H9 (cell line): ENCODE results near the gene PDGFB. TPM values are rescaled to one million over a fixed set of nuclear protein-coding genes. Genes with fewer than 3 reads are reported as not detected.

Source experiments
- DNase-seq: peaks from one replicate; pipeline ENCODE4 v3.0.0-alpha.2; 2017
- H2AFZ ChIP-seq: one replicate; pipeline ENCODE4 v1.6.1; 2013; ENCODE audit warnings: mild to moderate bottlenecking, low read length, control low read depth, moderate library complexity
- H2AK5ac ChIP-seq: 2 replicates; pipeline ENCODE4 v1.6.1; 2013; ENCODE audit warnings: low read length, control low read depth, mixed read lengths; ENCODE audit not compliant: insufficient read length
- H2BK120ac ChIP-seq: one replicate; pipeline ENCODE4 v1.6.1; 2013; ENCODE audit warnings: low read depth, mild to moderate bottlenecking, low read length, control low read depth, inconsistent platforms; ENCODE audit not compliant: poor library complexity, severe bottlenecking
- H2BK12ac ChIP-seq: 2 replicates; pipeline ENCODE4 v1.6.1; 2013; ENCODE audit warnings: low read length, control low read depth, mixed read lengths, low read depth; ENCODE audit not compliant: insufficient read length
- H2BK15ac ChIP-seq: 2 replicates; pipeline ENCODE4 v1.6.1; 2013; ENCODE audit warnings: low read depth, low read length, control low read depth
- H2BK20ac ChIP-seq: one replicate; pipeline ENCODE4 v1.6.1; 2013; ENCODE audit warnings: low read depth, mild to moderate bottlenecking, low read length, control low read depth, inconsistent platforms; ENCODE audit not compliant: poor library complexity, severe bottlenecking
- H2BK5ac ChIP-seq: 2 replicates; pipeline ENCODE4 v1.6.1; 2013; ENCODE audit warnings: low read length, control low read depth, mixed read lengths; ENCODE audit not compliant: insufficient read length
- H3K14ac ChIP-seq: 2 replicates; pipeline ENCODE4 v1.6.1; 2013; ENCODE audit warnings: low read length, control low read depth; ENCODE audit not compliant: insufficient read depth
- H3K18ac ChIP-seq: 2 replicates; pipeline ENCODE4 v1.6.1; 2013; ENCODE audit warnings: low read depth, mild to moderate bottlenecking, mixed read lengths, low read length, control low read depth; ENCODE audit not compliant: insufficient read length
- H3K23ac ChIP-seq: 2 replicates; pipeline ENCODE4 v1.6.1; 2013; ENCODE audit warnings: low read length, control low read depth, mixed read lengths, low read depth; ENCODE audit not compliant: insufficient read length
- H3K23me2 ChIP-seq: 2 replicates; pipeline ENCODE4 v1.6.1; 2013; ENCODE audit warnings: low read depth, mild to moderate bottlenecking, mixed read lengths, low read length, control low read depth; ENCODE audit not compliant: insufficient read length, poor library complexity, severe bottlenecking
- H3K27ac ChIP-seq: 2 replicates; pipeline ENCODE4 v1.5.1; 2013; ENCODE audit warnings: low read length, control low read depth, mixed read lengths, low read depth; ENCODE audit not compliant: insufficient read length
- H3K27me3 ChIP-seq: 2 replicates; pipeline ENCODE4 v1.6.1; 2013; ENCODE audit warnings: low read length, control low read depth, inconsistent platforms; ENCODE audit not compliant: insufficient read depth
- H3K4ac ChIP-seq: 2 replicates; pipeline ENCODE4 v1.6.1; 2013; ENCODE audit warnings: low read depth, mild to moderate bottlenecking, control low read depth, inconsistent platforms, low read length, moderate library complexity
- H3K4me1 ChIP-seq: 2 replicates; pipeline ENCODE4 v1.6.1; 2013; ENCODE audit warnings: low read length, control low read depth, inconsistent platforms; ENCODE audit not compliant: insufficient read depth
- H3K4me2 ChIP-seq: 2 replicates; pipeline ENCODE4 v1.6.1; 2013; ENCODE audit warnings: low read length, control low read depth, mixed read lengths; ENCODE audit not compliant: insufficient read length, insufficient read depth
- H3K56ac ChIP-seq: 2 replicates; pipeline ENCODE4 v1.6.1; 2013; ENCODE audit warnings: low read depth, mild to moderate bottlenecking, mixed read lengths, low read length, control low read depth; ENCODE audit not compliant: insufficient read length
- H3K79me1 ChIP-seq: 2 replicates; pipeline ENCODE4 v1.6.1; 2013; ENCODE audit warnings: low read depth, mild to moderate bottlenecking, moderate library complexity, low read length, control low read depth, inconsistent platforms; ENCODE audit not compliant: insufficient read depth, poor library complexity, severe bottlenecking
- H3K79me2 ChIP-seq: 2 replicates; pipeline ENCODE4 v1.6.1; 2013; ENCODE audit warnings: low read length, control low read depth, inconsistent platforms; ENCODE audit not compliant: insufficient read depth
- H3K9ac ChIP-seq: 2 replicates; pipeline ENCODE4 v1.6.1; 2013; ENCODE audit warnings: low read length, control low read depth, mixed read lengths; ENCODE audit not compliant: insufficient read length; ENCODE audit errors: extremely low read depth
- H3K9me3 ChIP-seq: one replicate; pipeline ENCODE4 v1.6.1; 2013; ENCODE audit warnings: low read depth, low read length, inconsistent platforms; ENCODE audit not compliant: control insufficient read depth
- H3T11ph ChIP-seq: one replicate; pipeline ENCODE4 v1.6.1; 2013; ENCODE audit warnings: mild to moderate bottlenecking, low read length, control low read depth, inconsistent platforms
- H4K20me1 ChIP-seq: one replicate; pipeline ENCODE4 v1.6.1; 2013; ENCODE audit not compliant: control insufficient read depth, insufficient read length, insufficient read depth
- H4K5ac ChIP-seq: 2 replicates; pipeline ENCODE4 v1.6.1; 2013; ENCODE audit warnings: low read depth, mild to moderate bottlenecking, mixed read lengths, low read length, control low read depth; ENCODE audit not compliant: insufficient read length
- H4K8ac ChIP-seq: replicated peaks from 2 replicates; pipeline ENCODE4 v1.6.1; 2013; ENCODE audit warnings: low read length, control low read depth, mixed read lengths, low read depth; ENCODE audit not compliant: insufficient read length
- H4K91ac ChIP-seq: 2 replicates; pipeline ENCODE4 v1.6.1; 2013; ENCODE audit warnings: low read depth, mild to moderate bottlenecking, moderate library complexity, mixed read lengths, low read length, control low read depth; ENCODE audit not compliant: insufficient read length
- H3K27ac Mint-ChIP-seq, 3 experiments: 2 replicates in 2 of 3; 3 replicates in 1 of 3; pipeline ENCODE4 v1.8.0; 2020 to 2021; ENCODE audit warnings: mixed read lengths in 3 of 3, mild to moderate bottlenecking in 1 of 3, moderate library complexity in 1 of 3
- H3K27me3 Mint-ChIP-seq: 2 replicates; pipeline ENCODE4 v1.8.0; 2021; ENCODE audit warnings: low read depth, mild to moderate bottlenecking, moderate library complexity, mixed read lengths
- H3K36me3 Mint-ChIP-seq, 3 experiments: 2 replicates in 2 of 3; 3 replicates in 1 of 3; pipeline ENCODE4 v1.8.0; 2020 to 2021; ENCODE audit warnings: low read depth in 3 of 3, mixed read lengths in 3 of 3; ENCODE audit not compliant: insufficient read depth in 1 of 3
- H3K4me1 Mint-ChIP-seq, 2 experiments: 2 replicates each; pipeline ENCODE4 v1.8.0; 2020; ENCODE audit warnings: mixed read lengths in 2 of 2
- H3K4me3 Mint-ChIP-seq, 2 experiments: 2 replicates in 1 of 2; 3 replicates in 1 of 2; pipeline ENCODE4 v1.8.0; 2020 to 2021; ENCODE audit warnings: mild to moderate bottlenecking in 2 of 2, mixed read lengths in 2 of 2, moderate library complexity in 1 of 2
- H3K9me3 Mint-ChIP-seq, 2 experiments: 2 replicates in 1 of 2; 3 replicates in 1 of 2; pipeline ENCODE4 v1.8.0; 2020; ENCODE audit warnings: mild to moderate bottlenecking in 2 of 2, mixed read lengths in 2 of 2, moderate library complexity in 1 of 2
- CTCF ChIP-seq: fragments of 200-600 bp; sonication (generic); conservative IDR thresholded peaks from 3 replicates; pipeline ENCODE4 v1.8.0; 2021; ENCODE audit warnings: antibody characterized with exemption, mild to moderate bottlenecking
- WGBS: extraction: QIAGEN DNeasy Blood & Tissue Kit; methylation state at CpG from one replicate; pipeline ENCODE4 v1.1.7; 2013; ENCODE audit warnings: missing lambda C conversion rate, low lambda C conversion rate, mixed read lengths; ENCODE audit not compliant: insufficient read length; ENCODE audit errors: extremely low coverage; 5-methylcytosine and 5-hydroxymethylcytosine counted together
- total RNA-seq: library from RNA; stranded (reverse); gene quantifications from 2 replicates; pipeline ENCODE4 v1.2.1, GENCODE V29; 2021

PDGFB gene
- total RNA-seq, 1 experiment from 2014 or later, result 6.1 TPM

GRCh38 chr22:39197578-39197977 is 47.2 kb downstream of the PDGFB start:
- Histone ChIP-seq H4K20me1 (no peaks in the 10 kb centered on the region), H2AFZ (no peak overlapping the region), H3K56ac (no peak overlapping the region), H3K27ac (no peak overlapping the region), H3K79me2 (no peaks in the 10 kb centered on the region), H3K14ac (no peak overlapping the region), H3K4ac (no peak overlapping the region), H3K9me3 (no peaks in the 10 kb centered on the region), H3K79me1 (no peaks in the 10 kb centered on the region), H3K27me3 (no peaks in the 10 kb centered on the region), H2BK12ac (no peak overlapping the region), H3K23me2 (no peaks in the 10 kb centered on the region), H3T11ph (no peak overlapping the region), H3K23ac (no peak overlapping the region), H4K5ac (no peak overlapping the region), H3K9ac (no peak overlapping the region), H3K4me1 (no peaks in the 10 kb centered on the region), H3K18ac (no peak overlapping the region), H2BK120ac (no peak overlapping the region), H2BK20ac (no peak overlapping the region), H3K4me2 (no peak overlapping the region), H2BK15ac (no peak overlapping the region), H2BK5ac (no peak overlapping the region), H4K8ac (no peak overlapping the region), H2AK5ac (no peak overlapping the region), H4K91ac (no peak overlapping the region)
- H3K4me1 Mint-ChIP-seq, result peaks cover 0 to 3% of the 10 kb centered on the region in 2 experiments; a peak in 3 of 4 replicates
- H3K9me3 Mint-ChIP-seq, result peaks cover 14 to 22% of the 10 kb centered on the region in 2 experiments
- no CpG with 5 or more reads among the region's 5 CpGs for WGBS
- peaks cover 3 to 13% (median 4%) of the 10 kb centered on the region in 3 experiments; a peak in 6 of 7 replicates for H3K36me3 Mint-ChIP-seq
- no peak for TF ChIP-seq CTCF
- no peak for DNase-seq
- H3K27me3 Mint-ChIP-seq, result no peaks in the 10 kb centered on the region
- H3K27ac Mint-ChIP-seq, result no peak overlapping the region
- H3K4me3 Mint-ChIP-seq, result no peak overlapping the region
